ENCODE results near the gene DOCK2. TPM values are rescaled to one million over a fixed set of nuclear protein-coding genes. Genes with fewer than 3 reads are reported as not detected.

DOCK2 gene
- polyA plus RNA-seq, 3 donors = 57.5 to 178 (median 115) TPM

- TF ChIP-seq, protein P1, sequence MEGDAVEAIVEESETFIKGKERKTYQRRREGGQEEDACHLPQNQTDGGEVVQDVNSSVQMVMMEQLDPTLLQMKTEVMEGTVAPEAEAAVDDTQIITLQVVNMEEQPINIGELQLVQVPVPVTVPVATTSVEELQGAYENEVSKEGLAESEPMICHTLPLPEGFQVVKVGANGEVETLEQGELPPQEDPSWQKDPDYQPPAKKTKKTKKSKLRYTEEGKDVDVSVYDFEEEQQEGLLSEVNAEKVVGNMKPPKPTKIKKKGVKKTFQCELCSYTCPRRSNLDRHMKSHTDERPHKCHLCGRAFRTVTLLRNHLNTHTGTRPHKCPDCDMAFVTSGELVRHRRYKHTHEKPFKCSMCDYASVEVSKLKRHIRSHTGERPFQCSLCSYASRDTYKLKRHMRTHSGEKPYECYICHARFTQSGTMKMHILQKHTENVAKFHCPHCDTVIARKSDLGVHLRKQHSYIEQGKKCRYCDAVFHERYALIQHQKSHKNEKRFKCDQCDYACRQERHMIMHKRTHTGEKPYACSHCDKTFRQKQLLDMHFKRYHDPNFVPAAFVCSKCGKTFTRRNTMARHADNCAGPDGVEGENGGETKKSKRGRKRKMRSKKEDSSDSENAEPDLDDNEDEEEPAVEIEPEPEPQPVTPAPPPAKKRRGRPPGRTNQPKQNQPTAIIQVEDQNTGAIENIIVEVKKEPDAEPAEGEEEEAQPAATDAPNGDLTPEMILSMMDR (IDR thresholded peaks at IDR 0.05) = no peak
- Histone ChIP-seq H3K27ac (ENCODE audit: low read depth in 1 of 2, low read length in 2 of 2) (no peak overlapping the region), H3K4me1 (ENCODE audit: control insufficient read depth in 1 of 2, insufficient read depth in 2 of 2, low read length in 2 of 2) (peaks cover 32 to 37% of the 10 kb centered on the region in 2 donors), H3K9ac (ENCODE audit: insufficient read depth, low read length, poor library complexity, severe bottlenecking) (no peak overlapping the region), H3K4me3 (replicated peaks in 1 of 3; ENCODE audit: low read depth in 2 of 3, low read length in 3 of 3) (no peak overlapping the region), H2AFZ (ENCODE audit: insufficient read depth, low read depth, low read length, poor library complexity, severe bottlenecking) (no peak overlapping the region), H3K9me3 (replicated peaks in 1 of 2; ENCODE audit: control insufficient read depth in 1 of 2, insufficient read depth in 1 of 2, low read length in 2 of 2) (no peaks in the 10 kb centered on the region), H3K27me3 (ENCODE audit: control insufficient read depth in 2 of 2, insufficient read depth in 2 of 2, low read length in 2 of 2) (no peaks in the 10 kb centered on the region), H3K79me2 (ENCODE audit: insufficient read depth, low read length) (no peaks in the 10 kb centered on the region), H3K36me3 (replicated peaks in 1 of 2; ENCODE audit: control insufficient read depth in 1 of 2, insufficient read depth in 2 of 2, low read length in 2 of 2) (no peaks in the 10 kb centered on the region), H3K4me2 (replicated peaks; ENCODE audit: extremely low read depth, low read length, poor library complexity, severe bottlenecking) (no peak overlapping the region), H4K20me1 (ENCODE audit: insufficient read depth, low read length) (no peaks in the 10 kb centered on the region)
- 100% methylated on average over 1 of the region's 3 CpGs for WGBS (ENCODE audit: insufficient coverage)
- no peak for DNase-seq
- Mint-ChIP-seq H3K36me3 (no peaks in the 10 kb centered on the region), H3K27ac (peak overlapping the region in 1 of 7 donors; percentile 36), H3K27me3 (ENCODE audit: low read depth in 3 of 3) (peaks cover 2 to 13% (median 9%) of the 10 kb centered on the region in 3 donors), H3K9me3 (peaks cover 0 to 2% (median 0%) of the 10 kb centered on the region in 7 donors), H3K4me1 (peaks cover 38% of the 10 kb centered on the region), H3K4me3 (no peak overlapping the region)
- intact Hi-C loops (cut with micrococcal nuclease) = no loop called here
Observed at GRCh38 chr5:170110403-170111087, 473.5 kb downstream of the DOCK2 start.

DNA sequence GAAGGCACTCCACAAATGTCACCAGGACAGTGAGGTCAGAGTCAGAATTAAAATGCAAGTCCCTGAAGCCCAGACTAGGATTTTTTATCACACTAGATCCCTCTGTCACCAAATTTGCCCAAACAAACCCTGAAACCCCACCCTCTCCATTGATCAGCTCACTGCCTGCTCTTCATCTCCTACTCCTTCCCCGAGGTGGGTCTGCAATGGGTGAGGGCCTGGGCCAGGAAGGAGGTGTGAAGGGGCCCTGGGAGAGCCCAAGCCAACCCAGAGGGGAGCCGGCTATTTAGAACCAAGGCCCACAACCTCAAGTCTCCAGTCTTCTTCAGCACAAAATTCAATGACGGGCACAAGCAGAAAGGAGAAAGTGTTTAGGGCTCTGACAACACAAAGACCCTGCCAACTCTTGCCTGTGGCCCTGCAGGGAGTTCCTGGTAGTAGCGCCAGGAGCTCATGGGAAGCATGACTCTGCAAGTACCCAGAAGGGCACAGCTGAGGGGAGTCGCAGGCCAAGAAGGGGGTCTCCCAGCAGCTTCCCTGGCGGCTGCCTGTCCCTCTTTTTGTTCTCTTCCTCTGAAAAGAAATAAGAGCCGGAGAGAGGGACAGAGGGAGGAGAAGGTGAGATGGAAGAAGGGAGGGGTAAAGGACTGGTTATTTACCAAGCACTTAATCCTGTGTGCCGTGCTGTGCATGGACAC lies 474.2 kb downstream of the DOCK2 start:
- Histone ChIP-seq H3K4me2 (replicated peaks; ENCODE audit: extremely low read depth, low read length, poor library complexity, severe bottlenecking) (no peak overlapping the region), H3K79me2 (ENCODE audit: insufficient read depth, low read length) (no peaks in the 10 kb centered on the region), H4K20me1 (ENCODE audit: insufficient read depth, low read length) (no peaks in the 10 kb centered on the region), H3K36me3 (replicated peaks in 1 of 2; ENCODE audit: control insufficient read depth in 1 of 2, insufficient read depth in 2 of 2, low read length in 2 of 2) (no peaks in the 10 kb centered on the region), H3K9me3 (replicated peaks in 1 of 2; ENCODE audit: control insufficient read depth in 1 of 2, insufficient read depth in 1 of 2, low read length in 2 of 2) (no peaks in the 10 kb centered on the region), H3K27ac (ENCODE audit: low read depth in 1 of 2, low read length in 2 of 2) (no peak overlapping the region), H3K9ac (ENCODE audit: insufficient read depth, low read length, poor library complexity, severe bottlenecking) (no peak overlapping the region), H3K4me1 (ENCODE audit: control insufficient read depth in 1 of 2, insufficient read depth in 2 of 2, low read length in 2 of 2) (peaks cover 32 to 37% of the 10 kb centered on the region in 2 donors), H2AFZ (ENCODE audit: insufficient read depth, low read depth, low read length, poor library complexity, severe bottlenecking) (no peak overlapping the region), H3K4me3 (replicated peaks in 1 of 3; ENCODE audit: low read depth in 2 of 3, low read length in 3 of 3) (no peak overlapping the region), H3K27me3 (ENCODE audit: control insufficient read depth in 2 of 2, insufficient read depth in 2 of 2, low read length in 2 of 2) (no peaks in the 10 kb centered on the region)
- DNase-seq = no peak
- Mint-ChIP-seq H3K27ac (peak overlapping the region in 2 of 7 donors; percentile 36 to 42), H3K9me3 (peaks cover 0 to 2% (median 0%) of the 10 kb centered on the region in 7 donors), H3K27me3 (ENCODE audit: low read depth in 3 of 3) (peaks cover 2 to 11% (median 8%) of the 10 kb centered on the region in 3 donors), H3K4me3 (no peak overlapping the region), H3K4me1 (peaks cover 36% of the 10 kb centered on the region), H3K36me3 (no peaks in the 10 kb centered on the region)
- intact Hi-C loops (cut with micrococcal nuclease) = no loop called here
- WGBS (ENCODE audit: insufficient coverage) = 34% methylated on average over 5 of the region's 8 CpGs
- TF ChIP-seq, protein P1 (IDR thresholded peaks at IDR 0.05) = no peak

All from CD14-positive monocyte (primary cell).